Fibroblast of the conjunctiva (primary cell): ENCODE measurements around the gene NUMA1.
A peak's percentile ranks its signal among the peaks of the same experiment; 100 is the strongest.

Experiments used
- DNase-seq: peaks from one replicate; pipeline ENCODE4 v3.0.0-alpha.2; 2010; ENCODE audit warnings: low read depth

The NUMA1 gene

GRCh38 chr11:72080326-72081183 lies at the start of gene NUMA1, which contains the start of gene LRRC51:
TSS of gene NUMA1 (minus strand) at chr11:72080542. CDS start at chr11:72035943, 44,599 bp downstream.
TSS of gene LRRC51 (plus strand) at chr11:72080850. CDS start at chr11:72089084, 8,234 bp downstream.
- peak; percentile 100 for DNase-seq

- DNase-seq = no peak
Measured at GRCh38 chr11:72129381-72129780, 49.0 kb upstream of the NUMA1 start.

GRCh38 chr11:72127923-72128322 lies 47.6 kb upstream of the NUMA1 start:
- DNase-seq = no peak

GRCh38 chr11:72125956-72126355 lies 45.6 kb upstream of the NUMA1 start:
- DNase-seq = no peak

GRCh38 chr11:72124046-72124445 lies 43.7 kb upstream of the NUMA1 start:
- no peak for DNase-seq

GRCh38 chr11:72123117-72123653 lies 42.8 kb upstream of the NUMA1 start:
- no peak for DNase-seq

- no peak for DNase-seq
Measured at GRCh38 chr11:72122607-72123006, 42.3 kb upstream of the NUMA1 start.

- DNase-seq = no peak
Measured at GRCh38 chr11:72120930-72121329, 40.6 kb upstream of the NUMA1 start.

- DNase-seq = no peak
Measured at GRCh38 chr11:72119198-72119597, 38.9 kb upstream of the NUMA1 start.

GRCh38 chr11:72116019-72116755 lies 35.8 kb upstream of the NUMA1 start:
- no peak for DNase-seq

- no peak for DNase-seq
Measured at GRCh38 chr11:72114570-72114969, 34.2 kb upstream of the NUMA1 start.

GRCh38 chr11:72112978-72113808 lies 32.9 kb upstream of the NUMA1 start:
- DNase-seq = no peak

GRCh38 chr11:72112143-72112977 lies 32.0 kb upstream of the NUMA1 start, which contains the start of gene ANAPC15:
TSS of gene ANAPC15 (minus strand) at chr11:72112695. CDS start at chr11:72111276, 1,419 bp downstream.
- peak; percentile 98 for DNase-seq

- no peak for DNase-seq
Measured at GRCh38 chr11:72111300-72112142, 31.2 kb upstream of the NUMA1 start.

- no peak for DNase-seq
Measured at GRCh38 chr11:72105888-72106287, 25.5 kb upstream of the NUMA1 start, which contains the start of gene TOMT. TSS of gene TOMT (plus strand) at chr11:72105924. CDS start at chr11:72105952, 28 bp downstream.

GRCh38 chr11:72103754-72104167 lies 23.4 kb upstream of the NUMA1 start:
- no peak for DNase-seq

- DNase-seq = peak; percentile 99
Measured at GRCh38 chr11:72102946-72103753, 22.8 kb upstream of the NUMA1 start, which contains the start of gene LAMTOR1. TSS of gene LAMTOR1 (minus strand) at chr11:72103297. CDS start at chr11:72103224, 73 bp downstream.

GRCh38 chr11:72102631-72102945 lies 22.2 kb upstream of the NUMA1 start:
- no peak for DNase-seq

- DNase-seq = no peak
Measured at GRCh38 chr11:72102162-72102561, 21.8 kb upstream of the NUMA1 start.
